Stimulated activated CD8-positive, alpha-beta memory T cell treated with anti-CD3 and anti-CD28 coated beads, Interleukin-7, amount 100 ng/mL, for 48 hours (primary cell): ENCODE measurements around the gene STRA8.

Source experiments
- DNase-seq, 2 donors: peaks; one replicate each; pipeline ENCODE4 v3.0.0-alpha.2; 2020; ENCODE audit warnings: low read depth in 1 of 2; ENCODE audit errors: extremely low read depth in 1 of 2

STRA8 gene

DNA sequence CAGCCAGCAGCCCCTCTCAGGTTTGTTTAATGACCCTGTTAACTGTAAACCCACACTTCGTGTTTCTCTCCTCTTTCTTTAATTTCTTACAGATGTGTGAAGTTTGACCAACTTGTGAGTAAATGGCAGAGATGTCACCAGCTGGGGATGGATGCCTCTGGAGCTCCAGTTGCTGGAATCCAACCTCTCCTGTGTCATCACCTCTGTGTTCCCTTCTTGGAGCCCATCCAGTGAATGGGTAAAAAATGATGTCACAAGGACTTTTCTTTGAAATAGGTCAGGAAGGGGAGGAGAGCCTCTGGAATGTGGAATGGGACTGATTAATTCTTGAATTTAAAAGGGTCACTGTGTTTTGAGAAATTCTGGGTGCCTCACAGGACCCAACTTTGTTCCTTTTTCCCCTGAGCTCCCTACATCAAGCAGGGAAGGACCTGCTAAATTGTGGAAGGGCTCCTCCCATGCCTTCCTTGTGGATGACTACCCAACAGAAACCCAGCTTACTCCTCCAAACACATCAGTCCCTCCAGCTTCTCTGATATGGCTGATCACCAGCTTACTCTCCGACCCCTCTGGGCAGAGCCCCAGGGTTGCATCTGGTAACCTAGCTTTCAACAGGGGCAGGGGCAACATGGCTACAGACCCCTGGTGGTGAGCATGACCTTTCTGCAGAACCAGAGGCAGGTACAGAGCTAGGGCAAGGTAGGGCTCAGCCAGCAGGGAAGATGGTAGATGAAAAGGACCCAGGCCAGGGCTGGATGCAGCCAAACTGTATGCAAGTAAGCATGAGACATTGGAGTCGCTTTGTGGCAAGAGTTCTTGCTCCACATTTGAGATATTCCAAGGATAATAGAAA is 67.5 kb downstream of the STRA8 start:
- no peak for DNase-seq
